HCT116 (cell line): Measurements from ENCODE around the gene IDS. TPM values are rescaled to one million over a fixed set of nuclear protein-coding genes. Genes with fewer than 3 reads are reported as not detected.

Source experiments
- ATAC-seq: fragments of 200-7000 bp; cut with Tn5 transposase; 2 replicates; pipeline ENCODE4 v1.9.1; 2020; ENCODE audit warnings: mild to moderate bottlenecking, moderate library complexity
- BruUV-seq: library from RNA; stranded (reverse); fragments of 400-500 nt; replicated peaks from 2 replicates; lab custom pipeline; 2021; lab: Mats Ljungman, UMichigan
- CTCF ChIA-PET: fragments of 300-600 bp; sonication (Branson Sonifier 250); formaldehyde crosslinking; loops from one replicate; lab custom pipeline; 2021; ENCODE audit warnings: antibody characterized with exemption; lab: Charles Lee
- POLR2A ChIA-PET: fragments of 300-600, 350-600 bp; sonication (Branson Sonifier 250); formaldehyde crosslinking; loops from one replicate; lab custom pipeline; 2021; ENCODE audit warnings: antibody characterized with exemption; lab: Charles Lee
- RAD21 ChIA-PET, 2 experiments: fragments of 300-600 bp; sonication (Branson Sonifier 250); formaldehyde crosslinking; loops; one replicate each; lab custom pipeline; 2023; ENCODE audit warnings: low total read pairs in 2 of 2; ENCODE audit not compliant: uncharacterized antibody in 2 of 2, unreplicated experiment in 2 of 2, low non-redundant PET in 1 of 2; lab: Charles Lee
- DNase-seq: peaks from one replicate; pipeline ENCODE4 v3.0.0-alpha.2; 2010; ENCODE audit warnings: low read depth, low spot score
- H2AFZ ChIP-seq: fragments of 200-600 bp; shearing (Covaris generic), sonication (generic); 2 replicates; pipeline ENCODE4 v1.6.1; 2017; ENCODE audit warnings: low read depth, mixed run types, mixed read lengths, antibody characterized with exemption, low read length; ENCODE audit not compliant: poor library complexity, severe bottlenecking
- H3K27ac ChIP-seq: 2 replicates; pipeline ENCODE4 v1.5.1; 2012; ENCODE audit warnings: low read depth, low read length
- H3K27me3 ChIP-seq: fragments of 200-600 bp; sonication (generic); 2 replicates; pipeline ENCODE4 v1.6.1; 2016; ENCODE audit warnings: mixed run types, low read length, mixed read lengths; ENCODE audit not compliant: insufficient read depth
- H3K36me3 ChIP-seq, 2 experiments: fragments of 200-500 bp in 1 of 2; fragments of 200-600 bp in 1 of 2; sonication (Bioruptor generic) in 1 of 2; sonication (generic) in 1 of 2; 2 replicates each; pipeline versions ENCODE4 v1.5.1 to v1.6.1; 2014 to 2016; ENCODE audit warnings: low read length in 2 of 2, inconsistent platforms in 1 of 2, mixed read lengths in 1 of 2, mixed run types in 1 of 2; ENCODE audit not compliant: insufficient read depth in 2 of 2, control insufficient read depth in 1 of 2
- H3K4me1 ChIP-seq, 2 experiments: fragments of 200-600 bp in 1 of 2; sonication (generic) in 1 of 2; 2 replicates each; pipeline versions ENCODE4 v1.5.1 to v1.6.1; 2012 to 2017; ENCODE audit warnings: low read length in 2 of 2, inconsistent platforms in 1 of 2, mild to moderate bottlenecking in 1 of 2, mixed read lengths in 1 of 2, mixed run types in 1 of 2, moderate library complexity in 1 of 2; ENCODE audit not compliant: insufficient read depth in 2 of 2, control insufficient read depth in 1 of 2
- H3K4me2 ChIP-seq: fragments of 200-600 bp; sonication (generic); 2 replicates; pipeline ENCODE4 v1.6.1; 2017; ENCODE audit warnings: mixed run types, low read length, mixed read lengths
- H3K4me3 ChIP-seq, 2 experiments: fragments of 200-600 bp in 1 of 2; sonication (generic) in 1 of 2; replicated peaks in 1 of 2; 2 replicates each; pipeline ENCODE4 v1.5.1; 2011 to 2016; ENCODE audit warnings: low read length in 2 of 2, control low read depth in 1 of 2, low read depth in 1 of 2, mild to moderate bottlenecking in 1 of 2, mixed read lengths in 1 of 2, mixed run types in 1 of 2
- H3K79me2 ChIP-seq: fragments of 200-600 bp; sonication (generic); 2 replicates; pipeline ENCODE4 v1.6.1; 2017; ENCODE audit warnings: mild to moderate bottlenecking, mixed run types, low read length, moderate library complexity, mixed read lengths; ENCODE audit not compliant: insufficient read depth
- H3K9ac ChIP-seq: fragments of 200-600 bp; sonication (generic); 2 replicates; pipeline ENCODE4 v1.6.1; 2016; ENCODE audit warnings: low read length, mixed read lengths
- H3K9me2 ChIP-seq: fragments of 200-600 bp; sonication (generic), shearing (Covaris generic); 2 replicates; pipeline ENCODE4 v1.6.1; 2017; ENCODE audit warnings: mixed run types, mild to moderate bottlenecking, moderate library complexity; ENCODE audit not compliant: insufficient read depth
- H3K9me3 ChIP-seq, 2 experiments: fragments of 200-500 bp in 1 of 2; fragments of 200-600 bp in 1 of 2; sonication (Bioruptor generic) in 1 of 2; sonication (generic) in 1 of 2; 2 replicates each; pipeline ENCODE4 v1.6.1; 2014 to 2017; ENCODE audit warnings: low read length in 2 of 2, mixed read lengths in 2 of 2, inconsistent platforms in 1 of 2, low read depth in 1 of 2, mild to moderate bottlenecking in 1 of 2, mixed run types in 1 of 2, moderate library complexity in 1 of 2; ENCODE audit not compliant: control insufficient read depth in 1 of 2, insufficient read depth in 1 of 2
- H4K20me1 ChIP-seq: fragments of 200-600 bp; sonication (generic), shearing (Covaris generic); 2 replicates; pipeline ENCODE4 v1.6.1; 2017; ENCODE audit warnings: mixed run types, mild to moderate bottlenecking, moderate library complexity; ENCODE audit not compliant: insufficient read depth
- EGR1 ChIP-seq: IDR thresholded peaks from 2 replicates; pipeline ENCODE4 v1.6.1; 2012; ENCODE audit warnings: low read depth
- ELF1 ChIP-seq: IDR thresholded peaks from 2 replicates; pipeline ENCODE4 v1.6.1; 2012; ENCODE audit warnings: low read depth, borderline replicate concordance
- EZH2 ChIP-seq: fragments of 200-600 bp; sonication (generic); IDR thresholded peaks from 2 replicates; pipeline ENCODE4 v1.6.1; 2017; ENCODE audit warnings: antibody characterized with exemption, mixed run types
- FOSL1 ChIP-seq: IDR thresholded peaks from 2 replicates; pipeline ENCODE4 v1.6.1; 2012; ENCODE audit warnings: low read depth
- JUND ChIP-seq: IDR thresholded peaks from 2 replicates; pipeline ENCODE4 v1.6.1; 2012
- POLR2A ChIP-seq: IDR thresholded peaks from 2 replicates; pipeline ENCODE4 v1.7.0; 2011; ENCODE audit warnings: borderline replicate concordance; ENCODE audit not compliant: insufficient read depth, insufficient read length; ENCODE audit errors: extremely low read depth
- POLR2AphosphoS5 ChIP-seq: IDR thresholded peaks from 2 replicates; pipeline ENCODE4 v1.6.1; 2011; ENCODE audit warnings: mild to moderate bottlenecking, low read depth, low read length, moderate library complexity
- RAD21 ChIP-seq: IDR thresholded peaks from 2 replicates; pipeline ENCODE4 v1.6.1; 2012; ENCODE audit warnings: low read depth, mild to moderate bottlenecking
- SP1 ChIP-seq: IDR thresholded peaks from 2 replicates; pipeline ENCODE4 v1.6.1; 2012; ENCODE audit warnings: low read depth
- SRF ChIP-seq: IDR thresholded peaks from 2 replicates; pipeline ENCODE4 v1.6.1; 2012; ENCODE audit warnings: low read depth
- TCF7L2 ChIP-seq: IDR thresholded peaks from 2 replicates; pipeline ENCODE4 v1.7.0; 2011; ENCODE audit warnings: borderline replicate concordance, inconsistent platforms; ENCODE audit not compliant: insufficient read depth, insufficient read length; ENCODE audit errors: extremely low read depth
- YY1 ChIP-seq: IDR thresholded peaks from 2 replicates; pipeline ENCODE4 v1.6.1; 2011; ENCODE audit warnings: low read length, low read depth, moderate library complexity, mild to moderate bottlenecking; ENCODE audit not compliant: insufficient replicate concordance; ENCODE audit errors: extremely low read depth
- ZFX ChIP-seq: fragments of 450-650 bp; IDR thresholded peaks from 2 replicates; pipeline ENCODE4 v1.6.1; 2017
- ZNF274 ChIP-seq: fragments of 200-500 bp; sonication (Bioruptor generic); IDR thresholded peaks from 2 replicates; pipeline ENCODE4 v1.6.1; 2014; ENCODE audit warnings: mild to moderate bottlenecking, low read depth, low read length, inconsistent platforms
- intact Hi-C: fragments of 100-400 bp; cut with micrococcal nuclease; formaldehyde crosslinking; loops from 2 replicates; pipeline ENCODE4 v1.10.0; 2022
- total RNA-seq: library from RNA; stranded (reverse); gene quantifications from one replicate; pipeline ENCODE4 v1.2.1, GENCODE V29; 2021; ENCODE audit not compliant: unreplicated experiment
- TF ChIP-seq, protein P1 (sequence below), 3 experiments: fragments of 200-600 bp in 1 of 3; sonication (generic) in 1 of 3; IDR thresholded peaks in 2 of 3; conservative IDR thresholded peaks in 1 of 3; 2 replicates each; pipeline ENCODE4 v1.5.1; 2012 to 2017; ENCODE audit warnings: low read depth in 2 of 3, low read length in 2 of 3, antibody characterized with exemption in 1 of 3, borderline replicate concordance in 1 of 3, control low read depth in 1 of 3, mild to moderate bottlenecking in 1 of 3, mixed read lengths in 1 of 3, mixed run types in 1 of 3, moderate library complexity in 1 of 3; ENCODE audit not compliant: insufficient read depth in 1 of 3
- TF ChIP-seq, protein P2 (sequence below): IDR thresholded peaks from 2 replicates; pipeline ENCODE4 v1.6.1; 2012; ENCODE audit warnings: low read depth
- TF ChIP-seq, protein P3 (sequence below): IDR thresholded peaks from 2 replicates; pipeline ENCODE4 v1.6.1; 2011; ENCODE audit warnings: mild to moderate bottlenecking, low read length, moderate library complexity; ENCODE audit not compliant: insufficient replicate concordance; ENCODE audit errors: extremely low read depth
- TF ChIP-seq, protein P4 (sequence below): IDR thresholded peaks from 2 replicates; pipeline ENCODE4 v1.6.1; 2012

Gene IDS
- total RNA-seq, 1 experiment from 2014 or later, result 42.0 TPM

DNA sequence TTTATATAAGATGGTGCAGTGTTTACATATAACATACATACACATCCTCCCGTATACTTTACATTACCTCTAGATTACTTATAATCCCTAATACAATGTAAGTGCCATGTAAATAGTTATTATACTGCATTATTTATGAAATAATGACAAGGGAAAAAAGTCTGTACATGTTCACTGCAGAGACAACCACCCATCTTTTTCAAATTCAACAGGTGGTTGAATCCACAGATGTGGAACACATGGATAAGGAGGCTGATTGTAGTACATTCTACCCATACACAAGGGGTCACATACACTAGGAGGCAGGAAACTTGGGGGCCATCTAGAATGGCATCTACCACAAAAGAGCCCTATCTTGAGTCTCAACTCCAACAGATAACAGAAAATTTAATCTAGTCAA, 3.4 kb upstream of the IDS start:
- intact Hi-C loops, result no loop called here
- no peaks in the 10 kb centered on the region for H4K20me1 ChIP-seq
- no peak overlapping the region for H3K9ac ChIP-seq
- no peak overlapping the region for H3K4me2 ChIP-seq
- ATAC-seq (no peak), DNase-seq (no peak)
- H3K9me3 ChIP-seq, result no peaks in the 10 kb centered on the region
- ChIA-PET CTCF (no interaction called here), POLR2A (no interaction called here), RAD21 (no interaction called here)
- H3K36me3 ChIP-seq, result no peaks in the 10 kb centered on the region
- no peak overlapping the region for H2AFZ ChIP-seq
- no peak for TF ChIP-seq SP1
- TF ChIP-seq POLR2AphosphoS5, result no peak
- no peak for TF ChIP-seq EZH2
- TF ChIP-seq TCF7L2, result no peak
- TF ChIP-seq, protein P1, sequence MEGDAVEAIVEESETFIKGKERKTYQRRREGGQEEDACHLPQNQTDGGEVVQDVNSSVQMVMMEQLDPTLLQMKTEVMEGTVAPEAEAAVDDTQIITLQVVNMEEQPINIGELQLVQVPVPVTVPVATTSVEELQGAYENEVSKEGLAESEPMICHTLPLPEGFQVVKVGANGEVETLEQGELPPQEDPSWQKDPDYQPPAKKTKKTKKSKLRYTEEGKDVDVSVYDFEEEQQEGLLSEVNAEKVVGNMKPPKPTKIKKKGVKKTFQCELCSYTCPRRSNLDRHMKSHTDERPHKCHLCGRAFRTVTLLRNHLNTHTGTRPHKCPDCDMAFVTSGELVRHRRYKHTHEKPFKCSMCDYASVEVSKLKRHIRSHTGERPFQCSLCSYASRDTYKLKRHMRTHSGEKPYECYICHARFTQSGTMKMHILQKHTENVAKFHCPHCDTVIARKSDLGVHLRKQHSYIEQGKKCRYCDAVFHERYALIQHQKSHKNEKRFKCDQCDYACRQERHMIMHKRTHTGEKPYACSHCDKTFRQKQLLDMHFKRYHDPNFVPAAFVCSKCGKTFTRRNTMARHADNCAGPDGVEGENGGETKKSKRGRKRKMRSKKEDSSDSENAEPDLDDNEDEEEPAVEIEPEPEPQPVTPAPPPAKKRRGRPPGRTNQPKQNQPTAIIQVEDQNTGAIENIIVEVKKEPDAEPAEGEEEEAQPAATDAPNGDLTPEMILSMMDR (IDR thresholded peaks at IDR 0.05 in 2 of 3, conservative IDR thresholded peaks at IDR 0.05 in 1 of 3; ENCODE audit: borderline replicate concordance in 1 of 3, insufficient read depth in 1 of 3, low read depth in 2 of 3, low read length in 2 of 3), result no peak
- no peak for TF ChIP-seq ELF1
- TF ChIP-seq, protein P2, sequence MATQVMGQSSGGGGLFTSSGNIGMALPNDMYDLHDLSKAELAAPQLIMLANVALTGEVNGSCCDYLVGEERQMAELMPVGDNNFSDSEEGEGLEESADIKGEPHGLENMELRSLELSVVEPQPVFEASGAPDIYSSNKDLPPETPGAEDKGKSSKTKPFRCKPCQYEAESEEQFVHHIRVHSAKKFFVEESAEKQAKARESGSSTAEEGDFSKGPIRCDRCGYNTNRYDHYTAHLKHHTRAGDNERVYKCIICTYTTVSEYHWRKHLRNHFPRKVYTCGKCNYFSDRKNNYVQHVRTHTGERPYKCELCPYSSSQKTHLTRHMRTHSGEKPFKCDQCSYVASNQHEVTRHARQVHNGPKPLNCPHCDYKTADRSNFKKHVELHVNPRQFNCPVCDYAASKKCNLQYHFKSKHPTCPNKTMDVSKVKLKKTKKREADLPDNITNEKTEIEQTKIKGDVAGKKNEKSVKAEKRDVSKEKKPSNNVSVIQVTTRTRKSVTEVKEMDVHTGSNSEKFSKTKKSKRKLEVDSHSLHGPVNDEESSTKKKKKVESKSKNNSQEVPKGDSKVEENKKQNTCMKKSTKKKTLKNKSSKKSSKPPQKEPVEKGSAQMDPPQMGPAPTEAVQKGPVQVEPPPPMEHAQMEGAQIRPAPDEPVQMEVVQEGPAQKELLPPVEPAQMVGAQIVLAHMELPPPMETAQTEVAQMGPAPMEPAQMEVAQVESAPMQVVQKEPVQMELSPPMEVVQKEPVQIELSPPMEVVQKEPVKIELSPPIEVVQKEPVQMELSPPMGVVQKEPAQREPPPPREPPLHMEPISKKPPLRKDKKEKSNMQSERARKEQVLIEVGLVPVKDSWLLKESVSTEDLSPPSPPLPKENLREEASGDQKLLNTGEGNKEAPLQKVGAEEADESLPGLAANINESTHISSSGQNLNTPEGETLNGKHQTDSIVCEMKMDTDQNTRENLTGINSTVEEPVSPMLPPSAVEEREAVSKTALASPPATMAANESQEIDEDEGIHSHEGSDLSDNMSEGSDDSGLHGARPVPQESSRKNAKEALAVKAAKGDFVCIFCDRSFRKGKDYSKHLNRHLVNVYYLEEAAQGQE, result no peak
- no peak for TF ChIP-seq JUND
- no peak for TF ChIP-seq SRF
- no peak for TF ChIP-seq RAD21
- TF ChIP-seq ZFX, result no peak
- no peak for TF ChIP-seq POLR2A
- TF ChIP-seq, protein P3, sequence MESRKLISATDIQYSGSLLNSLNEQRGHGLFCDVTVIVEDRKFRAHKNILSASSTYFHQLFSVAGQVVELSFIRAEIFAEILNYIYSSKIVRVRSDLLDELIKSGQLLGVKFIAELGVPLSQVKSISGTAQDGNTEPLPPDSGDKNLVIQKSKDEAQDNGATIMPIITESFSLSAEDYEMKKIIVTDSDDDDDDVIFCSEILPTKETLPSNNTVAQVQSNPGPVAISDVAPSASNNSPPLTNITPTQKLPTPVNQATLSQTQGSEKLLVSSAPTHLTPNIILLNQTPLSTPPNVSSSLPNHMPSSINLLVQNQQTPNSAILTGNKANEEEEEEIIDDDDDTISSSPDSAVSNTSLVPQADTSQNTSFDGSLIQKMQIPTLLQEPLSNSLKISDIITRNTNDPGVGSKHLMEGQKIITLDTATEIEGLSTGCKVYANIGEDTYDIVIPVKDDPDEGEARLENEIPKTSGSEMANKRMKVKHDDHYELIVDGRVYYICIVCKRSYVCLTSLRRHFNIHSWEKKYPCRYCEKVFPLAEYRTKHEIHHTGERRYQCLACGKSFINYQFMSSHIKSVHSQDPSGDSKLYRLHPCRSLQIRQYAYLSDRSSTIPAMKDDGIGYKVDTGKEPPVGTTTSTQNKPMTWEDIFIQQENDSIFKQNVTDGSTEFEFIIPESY, result no peak
- TF ChIP-seq ZNF274, result no peak
- TF ChIP-seq FOSL1, result no peak
- TF ChIP-seq YY1, result no peak
- TF ChIP-seq, protein P4, sequence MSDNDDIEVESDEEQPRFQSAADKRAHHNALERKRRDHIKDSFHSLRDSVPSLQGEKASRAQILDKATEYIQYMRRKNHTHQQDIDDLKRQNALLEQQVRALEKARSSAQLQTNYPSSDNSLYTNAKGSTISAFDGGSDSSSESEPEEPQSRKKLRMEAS, result no peak
- TF ChIP-seq EGR1, result no peak
- no peaks in the 10 kb centered on the region for H3K27me3 ChIP-seq
- no peak overlapping the region for H3K27ac ChIP-seq
- no peaks in the 10 kb centered on the region for H3K9me2 ChIP-seq
- peaks cover 4% of the 10 kb centered on the region; the same call in 1 of the 2 replicates for H3K79me2 ChIP-seq
- BruUV-seq, result no TSS peak
- peaks cover 11 to 44% of the 10 kb centered on the region in 2 experiments for H3K4me1 ChIP-seq
- H3K4me3 ChIP-seq, result no peak overlapping the region
